ENCODE results near the gene XIST. TPM values are rescaled to one million over a fixed set of nuclear protein-coding genes. Genes with fewer than 3 reads are reported as not detected.
"Not testable (repeated sequence)": the region's sequence is repeated elsewhere in the genome, so short reads cannot be mapped to it uniquely, and the experiment has no call there.

Gene XIST
- total RNA-seq, 1 experiment from 2014 or later: 1.0 TPM

DNA sequence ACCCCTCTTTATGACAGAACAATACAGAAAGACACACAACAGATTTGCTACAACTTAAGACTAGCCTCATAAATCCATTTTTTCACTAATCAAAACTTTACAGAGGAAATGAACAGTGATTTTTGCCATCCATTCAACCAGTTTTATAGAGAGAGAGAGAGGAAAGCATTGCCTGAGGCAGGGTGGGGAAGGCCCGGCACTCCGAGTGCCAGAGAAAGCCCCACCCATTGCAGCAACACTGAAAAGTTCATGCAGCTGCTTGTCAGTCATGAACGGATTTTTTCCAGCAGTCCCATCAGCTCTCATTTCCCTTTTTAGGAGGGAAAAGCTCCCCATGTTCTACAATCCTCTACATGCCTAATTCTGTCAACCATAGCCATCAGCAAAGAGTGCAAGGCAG lies 52.6 kb downstream of the XIST start:
- Histone ChIP-seq H3K9ac (ENCODE audit: low read length) (no peak overlapping the region), H3K36me3 (ENCODE audit: control insufficient read depth in 1 of 2, insufficient read depth in 2 of 2, low read length in 2 of 2) (no peaks in the 10 kb centered on the region), H3K79me2 (ENCODE audit: insufficient read depth, low read length) (no peaks in the 10 kb centered on the region), H3K4me3 (replicated peaks in 1 of 2; ENCODE audit: low read depth in 1 of 2, low read length in 2 of 2) (no peak overlapping the region), H3K4me2 (ENCODE audit: low read length) (no peak overlapping the region), H4K20me1 (ENCODE audit: insufficient read depth) (no peaks in the 10 kb centered on the region), H3K9me3 (ENCODE audit: control insufficient read depth in 1 of 2, insufficient read depth in 1 of 2, low read depth in 1 of 2, low read length in 2 of 2) (no peaks in the 10 kb centered on the region), H3K4me1 (ENCODE audit: control insufficient read depth in 1 of 2, insufficient read depth in 2 of 2, low read length in 2 of 2) (no peaks in the 10 kb centered on the region), H2AFZ (ENCODE audit: low read depth, low read length, poor library complexity, severe bottlenecking) (no peak overlapping the region), H3K27me3 (ENCODE audit: insufficient read depth, low read length) (no peaks in the 10 kb centered on the region), H3K27ac (ENCODE audit: low read depth, low read length) (no peak overlapping the region), H3K9me2 (ENCODE audit: insufficient read depth) (no peaks in the 10 kb centered on the region)
- BruUV-seq (replicated peaks): no TSS peak
- POLR2A ChIA-PET: no interaction called here
- intact Hi-C loops (cut with micrococcal nuclease): loop anchor here (10.0 kb wide), 1 partner anchor 65 kb away; no protein-coding TSS in a partner anchor
- DNase-seq (ENCODE audit: low read depth, low spot score): no peak
- TF ChIP-seq SIN3A (IDR thresholded peaks at IDR 0.05; ENCODE audit: low read depth): no peak
- TF ChIP-seq JUND (IDR thresholded peaks at IDR 0.05): no peak
- TF ChIP-seq POLR2AphosphoS5 (IDR thresholded peaks at IDR 0.05; ENCODE audit: low read depth, low read length): no peak
- no peak for ATAC-seq
- RAD21 ChIA-PET (ENCODE audit: low non-redundant PET in 1 of 2, low total read pairs in 2 of 2, uncharacterized antibody in 2 of 2, unreplicated experiment in 2 of 2): no interaction called here
- CTCF ChIA-PET: no interaction called here

DNA sequence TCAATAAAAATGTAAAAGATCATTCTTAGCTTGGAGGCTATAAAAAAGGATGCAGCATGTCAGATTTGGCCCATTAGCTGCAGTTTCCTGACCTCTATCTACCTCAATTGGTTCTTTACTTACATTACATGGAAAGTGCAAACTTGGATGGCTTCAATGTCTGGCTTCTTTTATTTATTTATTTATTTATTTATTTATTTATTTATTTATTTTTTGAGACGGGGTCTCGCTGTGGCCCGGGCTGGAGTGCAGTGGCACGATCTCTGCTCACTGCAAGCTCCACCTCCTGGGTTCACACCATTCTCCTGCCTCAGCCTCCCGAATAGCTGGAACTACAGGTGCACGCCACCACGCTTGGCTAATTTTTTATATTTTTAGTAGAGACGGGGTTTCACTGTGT lies 60.0 kb downstream of the XIST start:
- H3K4me2 ChIP-seq (ENCODE audit: low read length); DNase-seq (ENCODE audit: low read depth, low spot score); H3K27me3 ChIP-seq (ENCODE audit: insufficient read depth, low read length); H3K9me3 ChIP-seq (ENCODE audit: control insufficient read depth in 1 of 2, insufficient read depth in 1 of 2, low read depth in 1 of 2, low read length in 2 of 2); RAD21 ChIA-PET (ENCODE audit: low non-redundant PET in 1 of 2, low total read pairs in 2 of 2, uncharacterized antibody in 2 of 2, unreplicated experiment in 2 of 2); BruUV-seq (replicated peaks); H3K79me2 ChIP-seq (ENCODE audit: insufficient read depth, low read length); H3K9me2 ChIP-seq (ENCODE audit: insufficient read depth); H3K36me3 ChIP-seq (ENCODE audit: control insufficient read depth in 1 of 2, insufficient read depth in 2 of 2, low read length in 2 of 2); H4K20me1 ChIP-seq (ENCODE audit: insufficient read depth); H2AFZ ChIP-seq (ENCODE audit: low read depth, low read length, poor library complexity, severe bottlenecking); ATAC-seq; H3K9ac ChIP-seq (ENCODE audit: low read length); H3K4me1 ChIP-seq (ENCODE audit: control insufficient read depth in 1 of 2, insufficient read depth in 2 of 2, low read length in 2 of 2); H3K27ac ChIP-seq (ENCODE audit: low read depth, low read length); H3K4me3 ChIP-seq (replicated peaks in 1 of 2; ENCODE audit: low read depth in 1 of 2, low read length in 2 of 2); POLR2A ChIA-PET; CTCF ChIA-PET: not testable (repeated sequence)
- intact Hi-C loops (cut with micrococcal nuclease): loop anchor here (10.0 kb wide), 1 partner anchor 58 kb away; no protein-coding TSS in a partner anchor

DNA sequence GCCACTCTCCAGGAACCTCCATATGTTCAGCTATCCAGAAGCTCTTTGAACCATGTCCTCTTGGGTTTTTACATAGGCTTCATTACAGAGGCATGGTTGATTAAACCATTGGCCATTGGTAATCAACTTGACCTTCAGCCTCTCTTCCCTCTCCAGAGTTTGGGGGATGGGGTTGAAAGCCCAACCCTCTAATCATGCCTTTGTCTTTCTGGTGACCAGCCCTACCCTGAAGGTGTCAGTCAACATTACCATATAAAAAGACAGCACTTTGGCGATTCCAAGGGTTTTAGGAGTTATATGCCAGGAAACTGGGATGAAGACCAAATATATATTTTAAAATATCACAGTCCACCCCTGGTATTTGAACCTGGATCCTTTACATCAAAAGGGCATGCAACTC lies 67.0 kb downstream of the XIST start:
- RAD21 ChIA-PET (ENCODE audit: low non-redundant PET in 1 of 2, low total read pairs in 2 of 2, uncharacterized antibody in 2 of 2, unreplicated experiment in 2 of 2): no interaction called here
- no peaks in the 10 kb centered on the region for H3K36me3 ChIP-seq (ENCODE audit: control insufficient read depth in 1 of 2, insufficient read depth in 2 of 2, low read length in 2 of 2)
- no peak for ATAC-seq
- H4K20me1 ChIP-seq (ENCODE audit: insufficient read depth): no peaks in the 10 kb centered on the region
- H2AFZ ChIP-seq (ENCODE audit: low read depth, low read length, poor library complexity, severe bottlenecking): no peak overlapping the region
- H3K9me2 ChIP-seq (ENCODE audit: insufficient read depth): no peaks in the 10 kb centered on the region
- no peaks in the 10 kb centered on the region for H3K9me3 ChIP-seq (ENCODE audit: control insufficient read depth in 1 of 2, insufficient read depth in 1 of 2, low read depth in 1 of 2, low read length in 2 of 2)
- no peak overlapping the region for H3K9ac ChIP-seq (ENCODE audit: low read length)
- H3K4me3 ChIP-seq (replicated peaks in 1 of 2; ENCODE audit: low read depth in 1 of 2, low read length in 2 of 2): no peak overlapping the region
- no peak for TF ChIP-seq ELF1 (IDR thresholded peaks at IDR 0.05; ENCODE audit: borderline replicate concordance, low read depth)
- no peak for TF ChIP-seq SP1 (IDR thresholded peaks at IDR 0.05; ENCODE audit: low read depth)
- TF ChIP-seq, protein P1, sequence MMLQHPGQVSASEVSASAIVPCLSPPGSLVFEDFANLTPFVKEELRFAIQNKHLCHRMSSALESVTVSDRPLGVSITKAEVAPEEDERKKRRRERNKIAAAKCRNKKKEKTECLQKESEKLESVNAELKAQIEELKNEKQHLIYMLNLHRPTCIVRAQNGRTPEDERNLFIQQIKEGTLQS (IDR thresholded peaks at IDR 0.05): no peak
- TF ChIP-seq ZNF274 (IDR thresholded peaks at IDR 0.05; ENCODE audit: low read depth, low read length): no peak
- TF ChIP-seq, protein P2, sequence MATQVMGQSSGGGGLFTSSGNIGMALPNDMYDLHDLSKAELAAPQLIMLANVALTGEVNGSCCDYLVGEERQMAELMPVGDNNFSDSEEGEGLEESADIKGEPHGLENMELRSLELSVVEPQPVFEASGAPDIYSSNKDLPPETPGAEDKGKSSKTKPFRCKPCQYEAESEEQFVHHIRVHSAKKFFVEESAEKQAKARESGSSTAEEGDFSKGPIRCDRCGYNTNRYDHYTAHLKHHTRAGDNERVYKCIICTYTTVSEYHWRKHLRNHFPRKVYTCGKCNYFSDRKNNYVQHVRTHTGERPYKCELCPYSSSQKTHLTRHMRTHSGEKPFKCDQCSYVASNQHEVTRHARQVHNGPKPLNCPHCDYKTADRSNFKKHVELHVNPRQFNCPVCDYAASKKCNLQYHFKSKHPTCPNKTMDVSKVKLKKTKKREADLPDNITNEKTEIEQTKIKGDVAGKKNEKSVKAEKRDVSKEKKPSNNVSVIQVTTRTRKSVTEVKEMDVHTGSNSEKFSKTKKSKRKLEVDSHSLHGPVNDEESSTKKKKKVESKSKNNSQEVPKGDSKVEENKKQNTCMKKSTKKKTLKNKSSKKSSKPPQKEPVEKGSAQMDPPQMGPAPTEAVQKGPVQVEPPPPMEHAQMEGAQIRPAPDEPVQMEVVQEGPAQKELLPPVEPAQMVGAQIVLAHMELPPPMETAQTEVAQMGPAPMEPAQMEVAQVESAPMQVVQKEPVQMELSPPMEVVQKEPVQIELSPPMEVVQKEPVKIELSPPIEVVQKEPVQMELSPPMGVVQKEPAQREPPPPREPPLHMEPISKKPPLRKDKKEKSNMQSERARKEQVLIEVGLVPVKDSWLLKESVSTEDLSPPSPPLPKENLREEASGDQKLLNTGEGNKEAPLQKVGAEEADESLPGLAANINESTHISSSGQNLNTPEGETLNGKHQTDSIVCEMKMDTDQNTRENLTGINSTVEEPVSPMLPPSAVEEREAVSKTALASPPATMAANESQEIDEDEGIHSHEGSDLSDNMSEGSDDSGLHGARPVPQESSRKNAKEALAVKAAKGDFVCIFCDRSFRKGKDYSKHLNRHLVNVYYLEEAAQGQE (IDR thresholded peaks at IDR 0.05; ENCODE audit: low read depth): no peak
- BruUV-seq (replicated peaks): no TSS peak
- no peak overlapping the region for H3K4me2 ChIP-seq (ENCODE audit: low read length)
- H3K4me1 ChIP-seq (ENCODE audit: control insufficient read depth in 1 of 2, insufficient read depth in 2 of 2, low read length in 2 of 2): no peaks in the 10 kb centered on the region
- intact Hi-C loops (cut with micrococcal nuclease): no loop called here
- no peaks in the 10 kb centered on the region for H3K79me2 ChIP-seq (ENCODE audit: insufficient read depth, low read length)
- H3K27me3 ChIP-seq (ENCODE audit: insufficient read depth, low read length): no peaks in the 10 kb centered on the region
- no peak for DNase-seq (ENCODE audit: low read depth, low spot score)
- POLR2A ChIA-PET: no interaction called here
- CTCF ChIA-PET: no interaction called here
- no peak overlapping the region for H3K27ac ChIP-seq (ENCODE audit: low read depth, low read length)

Measured in HCT116 (cell line).